Loucy (cell line): ENCODE results near the gene PPIF.

Source experiments
- CTCF ChIP-seq: fragments of 200-600 bp; sonication (generic); conservative IDR thresholded peaks from 2 replicates; pipeline ENCODE4 v1.5.1; 2014; ENCODE audit warnings: mild to moderate bottlenecking, antibody characterized with exemption, low read length
- EZH2phosphoT487 ChIP-seq: fragments of 200-600 bp; IDR thresholded peaks from 2 replicates; pipeline ENCODE4 v1.6.1; 2018; ENCODE audit warnings: antibody characterized with exemption, mild to moderate bottlenecking, moderate library complexity, borderline replicate concordance

GRCh38 chr10:79382491-79382941, 35.2 kb downstream of the PPIF start:
- TF ChIP-seq CTCF: no peak
- TF ChIP-seq EZH2phosphoT487: no peak
